Effector memory CD8-positive, alpha-beta T cell (primary cell): ENCODE measurements around the gene ADGRL3.

Source experiments
- ATAC-seq: fragments of 150-1000 bp; cut with Tn5 transposase; replicated peaks from 2 replicates; pipeline ENCODE4 v1.10.0; 2021; ENCODE audit warnings: mild to moderate bottlenecking, moderate library complexity
- DNase-seq, 3 experiments: peaks; one replicate each; pipeline ENCODE4 v3.0.0; 2021
- H3K27ac Mint-ChIP-seq, 2 donors: one replicate each; pipeline ENCODE4 v1.8.0; 2022; ENCODE audit warnings: mild to moderate bottlenecking in 2 of 2, mixed read lengths in 2 of 2, moderate library complexity in 2 of 2
- H3K27me3 Mint-ChIP-seq, 2 donors: one replicate each; pipeline ENCODE4 v1.8.0; 2022; ENCODE audit warnings: mixed read lengths in 2 of 2
- H3K36me3 Mint-ChIP-seq: one replicate; pipeline ENCODE4 v1.8.0; 2022; ENCODE audit warnings: mild to moderate bottlenecking, moderate library complexity, mixed read lengths; ENCODE audit not compliant: insufficient read depth
- H3K4me1 Mint-ChIP-seq, 2 donors: one replicate each; pipeline ENCODE4 v1.8.0; 2022; ENCODE audit warnings: low read depth in 2 of 2, mixed read lengths in 2 of 2
- H3K4me3 Mint-ChIP-seq, 2 donors: one replicate each; pipeline ENCODE4 v1.8.0; 2022; ENCODE audit warnings: mild to moderate bottlenecking in 2 of 2, mixed read lengths in 2 of 2, moderate library complexity in 2 of 2
- H3K9me3 Mint-ChIP-seq, 2 donors: one replicate each; pipeline ENCODE4 v1.8.0; 2022; ENCODE audit warnings: mixed read lengths in 2 of 2

Gene ADGRL3

DNA sequence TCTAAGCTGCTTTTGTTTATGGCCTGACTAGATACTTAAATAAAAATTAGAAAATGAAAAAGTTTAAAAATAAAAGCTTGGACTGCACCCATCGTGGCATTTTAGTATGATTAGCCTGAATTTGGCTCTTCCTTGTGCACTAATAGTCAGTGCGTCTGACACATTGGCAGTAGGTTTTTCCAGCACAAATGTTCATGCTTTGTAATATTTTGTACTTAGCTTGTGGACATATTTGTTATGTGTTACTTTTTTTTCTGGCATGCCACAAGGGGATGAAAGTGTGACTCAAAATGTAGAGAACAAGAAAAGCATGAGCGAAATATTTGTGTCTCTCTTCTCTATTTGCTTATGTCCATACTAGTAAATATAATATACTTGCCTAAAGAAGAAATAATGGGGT is 359.3 kb downstream of the ADGRL3 start:
- Mint-ChIP-seq H3K4me3 (no peak overlapping the region), H3K4me1 (no peaks in the 10 kb centered on the region), H3K9me3 (peaks cover 11 to 22% of the 10 kb centered on the region in 2 donors), H3K27me3 (no peaks in the 10 kb centered on the region), H3K27ac (no peak overlapping the region), H3K36me3 (no peaks in the 10 kb centered on the region)
- ATAC-seq (no peak), DNase-seq (no peak)

- ATAC-seq (no peak), DNase-seq (no peak)
- Mint-ChIP-seq H3K4me3 (no peak overlapping the region), H3K27ac (no peak overlapping the region), H3K27me3 (no peaks in the 10 kb centered on the region), H3K4me1 (no peaks in the 10 kb centered on the region), H3K36me3 (no peaks in the 10 kb centered on the region), H3K9me3 (peaks cover 8 to 15% of the 10 kb centered on the region in 2 donors)
These were observed 360.9 kb downstream of the ADGRL3 start for GRCh38 chr4:61561028-61561427.

DNA sequence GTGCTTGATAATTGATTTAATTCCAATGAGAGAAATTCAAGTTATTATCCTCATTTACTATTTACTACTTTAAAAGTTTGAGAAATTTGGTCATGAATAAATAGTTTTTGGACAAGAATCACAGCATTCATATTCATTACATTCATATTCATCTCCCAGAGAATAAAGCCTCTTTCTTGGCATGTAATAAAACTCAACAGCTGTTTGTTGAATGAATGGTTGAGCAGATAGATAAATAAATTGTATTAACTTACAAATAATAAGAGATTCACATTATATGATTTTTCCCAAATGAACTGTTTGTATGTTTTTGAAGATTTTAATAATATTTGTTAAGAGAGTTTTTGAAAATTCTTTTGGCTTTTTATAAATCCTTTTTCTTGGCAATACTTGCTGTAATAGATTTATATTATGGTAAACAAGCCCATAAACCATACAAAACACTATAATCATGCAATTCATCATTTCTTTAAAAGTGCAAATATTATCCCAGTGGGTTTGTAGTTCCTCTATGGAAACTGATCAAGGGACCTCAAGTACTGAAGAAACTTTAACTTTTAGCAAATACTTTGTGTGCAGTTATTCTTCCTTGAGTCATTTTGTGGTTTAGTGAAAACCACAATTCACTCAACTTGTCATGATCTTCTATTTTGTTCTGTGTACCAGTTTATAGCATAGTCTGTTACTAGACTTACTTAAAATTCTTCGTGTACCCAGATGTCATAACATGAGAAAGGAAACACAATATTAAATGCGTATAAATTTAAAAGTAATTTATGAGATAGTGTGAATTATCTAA is 371.8 kb downstream of the ADGRL3 start:
- H3K27me3 Mint-ChIP-seq, result no peaks in the 10 kb centered on the region
- H3K4me3 Mint-ChIP-seq, result no peak overlapping the region
- ATAC-seq (no peak), DNase-seq (no peak)
- H3K27ac Mint-ChIP-seq, result no peak overlapping the region
- peaks cover 0 to 9% of the 10 kb centered on the region in 2 donors for H3K9me3 Mint-ChIP-seq
- H3K4me1 Mint-ChIP-seq, result no peaks in the 10 kb centered on the region
- H3K36me3 Mint-ChIP-seq, result no peaks in the 10 kb centered on the region

- peaks cover 8 to 10% of the 10 kb centered on the region in 2 donors for H3K9me3 Mint-ChIP-seq
- DNase-seq, result no peak
- no peaks in the 10 kb centered on the region for H3K4me1 Mint-ChIP-seq
- H3K4me3 Mint-ChIP-seq, result no peak overlapping the region
- H3K36me3 Mint-ChIP-seq, result no peaks in the 10 kb centered on the region
- ATAC-seq, result no peak
- no peaks in the 10 kb centered on the region for H3K27me3 Mint-ChIP-seq
- no peak overlapping the region for H3K27ac Mint-ChIP-seq
These were observed 375.7 kb downstream of the ADGRL3 start for GRCh38 chr4:61575796-61576195.

GRCh38 chr4:61579786-61580185 is 379.7 kb downstream of the ADGRL3 start:
- peaks cover 10 to 11% of the 10 kb centered on the region in 2 donors for H3K9me3 Mint-ChIP-seq
- DNase-seq, result no peak
- no peak overlapping the region for H3K4me3 Mint-ChIP-seq
- H3K4me1 Mint-ChIP-seq, result no peaks in the 10 kb centered on the region
- no peak overlapping the region for H3K27ac Mint-ChIP-seq
- no peaks in the 10 kb centered on the region for H3K36me3 Mint-ChIP-seq
- ATAC-seq, result no peak
- no peaks in the 10 kb centered on the region for H3K27me3 Mint-ChIP-seq

DNA sequence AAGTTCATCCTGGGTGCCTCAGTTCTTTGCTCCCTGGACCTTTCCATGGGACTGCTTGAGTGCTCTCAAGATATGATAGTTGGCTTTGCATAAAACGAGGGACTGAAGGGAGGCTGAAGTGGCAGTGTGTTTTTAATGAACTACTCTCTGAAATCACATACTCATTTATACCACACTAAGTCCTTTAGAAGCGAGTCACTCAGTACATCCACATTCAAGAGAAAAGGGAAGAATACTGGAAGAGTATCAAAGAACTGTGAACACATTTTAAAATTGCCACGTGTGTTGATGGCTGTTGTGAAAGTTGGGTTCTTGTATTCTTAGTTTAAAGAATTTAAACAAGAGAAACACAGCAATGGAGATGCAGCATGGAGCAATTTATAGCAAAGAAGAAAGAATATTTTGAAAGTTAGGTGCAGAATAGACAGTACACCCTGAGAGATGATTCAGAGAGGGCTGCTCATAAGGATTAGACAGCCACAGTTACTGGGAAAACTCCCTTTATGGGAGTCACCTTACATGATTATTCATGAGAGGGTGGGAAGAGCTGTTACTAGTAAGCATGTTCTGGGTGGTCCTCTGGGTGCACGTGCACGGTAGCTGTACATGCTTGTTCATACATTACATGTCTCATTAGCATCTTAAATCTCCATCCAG is 380.7 kb downstream of the ADGRL3 start:
- no peak for DNase-seq
- Mint-ChIP-seq H3K27me3 (no peaks in the 10 kb centered on the region), H3K4me3 (no peak overlapping the region), H3K4me1 (no peaks in the 10 kb centered on the region), H3K9me3 (peaks cover 9 to 10% of the 10 kb centered on the region in 2 donors), H3K27ac (no peak overlapping the region), H3K36me3 (no peaks in the 10 kb centered on the region)
- no peak for ATAC-seq

GRCh38 chr4:61583696-61584095 is 383.6 kb downstream of the ADGRL3 start:
- Mint-ChIP-seq H3K36me3 (no peaks in the 10 kb centered on the region), H3K4me1 (no peaks in the 10 kb centered on the region), H3K27me3 (no peaks in the 10 kb centered on the region), H3K27ac (no peak overlapping the region), H3K9me3 (peaks cover 5 to 9% of the 10 kb centered on the region in 2 donors), H3K4me3 (no peak overlapping the region)
- no peak for DNase-seq
- ATAC-seq, result no peak

DNA sequence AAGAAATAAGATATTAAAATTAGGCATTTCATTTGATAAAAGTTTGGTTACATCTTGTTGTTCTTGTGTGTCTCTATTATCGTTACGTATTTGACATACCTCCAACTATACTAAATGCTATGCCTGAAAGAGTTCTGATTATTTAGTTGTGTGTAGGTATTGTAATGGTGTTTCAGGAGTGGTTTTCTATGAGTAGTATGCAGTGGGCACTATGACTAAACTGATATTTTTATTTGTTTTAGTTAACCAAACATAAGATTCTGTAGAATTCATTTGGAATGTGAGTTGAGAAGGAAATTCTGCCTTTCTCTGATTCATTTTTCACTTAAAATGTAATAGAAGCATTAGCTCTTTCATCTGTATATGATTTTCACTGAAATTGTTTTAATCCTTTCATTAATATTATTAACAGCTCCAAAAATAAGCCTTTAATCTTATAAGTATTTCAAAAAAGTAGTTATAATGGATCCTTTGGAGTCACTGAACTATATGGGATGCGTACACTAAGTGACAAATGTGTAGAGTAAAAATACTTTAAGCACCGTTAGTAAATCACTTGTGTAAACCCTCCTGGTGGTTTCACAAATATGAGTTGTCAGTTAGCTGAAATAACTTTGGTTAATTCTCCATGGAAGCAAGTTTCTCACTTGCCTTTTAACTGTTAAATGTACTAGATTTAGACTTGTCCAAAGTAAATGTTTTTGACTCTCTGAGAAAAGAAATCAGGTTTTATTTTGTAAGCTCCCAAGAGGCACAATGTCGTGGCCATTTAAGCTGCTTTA is 388.7 kb downstream of the ADGRL3 start:
- DNase-seq (no peak), ATAC-seq (no peak)
- Mint-ChIP-seq H3K27me3 (no peaks in the 10 kb centered on the region), H3K36me3 (no peaks in the 10 kb centered on the region), H3K4me3 (no peak overlapping the region), H3K4me1 (no peaks in the 10 kb centered on the region), H3K9me3 (peaks cover 3 to 17% of the 10 kb centered on the region in 2 donors), H3K27ac (no peak overlapping the region)

DNA sequence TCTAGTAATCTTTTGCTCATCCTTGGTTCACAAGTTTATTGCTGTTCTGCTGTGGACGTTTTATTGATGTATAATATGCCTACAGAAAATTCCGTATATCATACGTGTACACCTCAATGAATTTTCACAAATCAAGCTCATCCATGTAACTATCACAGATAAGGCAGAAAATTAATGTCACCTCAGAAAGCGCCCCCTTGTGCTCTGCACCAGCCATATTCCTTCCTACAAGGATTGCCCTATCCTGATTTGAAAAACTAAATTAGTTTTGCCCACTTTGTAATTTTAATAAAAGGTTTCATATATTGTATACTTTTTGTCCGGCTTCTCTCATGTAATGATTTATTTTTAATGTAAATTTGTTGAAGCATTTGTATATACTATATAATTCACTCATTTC is 390.8 kb downstream of the ADGRL3 start:
- DNase-seq, result no peak
- Mint-ChIP-seq H3K4me3 (no peak overlapping the region), H3K9me3 (peaks cover 3 to 27% of the 10 kb centered on the region in 2 donors), H3K36me3 (no peaks in the 10 kb centered on the region), H3K4me1 (no peaks in the 10 kb centered on the region), H3K27ac (no peak overlapping the region), H3K27me3 (no peaks in the 10 kb centered on the region)
- ATAC-seq, result no peak

GRCh38 chr4:61596606-61597340 is 396.6 kb downstream of the ADGRL3 start:
- no peaks in the 10 kb centered on the region for H3K4me1 Mint-ChIP-seq
- peaks cover 3 to 19% of the 10 kb centered on the region in 2 donors for H3K9me3 Mint-ChIP-seq
- ATAC-seq, result no peak

DNA sequence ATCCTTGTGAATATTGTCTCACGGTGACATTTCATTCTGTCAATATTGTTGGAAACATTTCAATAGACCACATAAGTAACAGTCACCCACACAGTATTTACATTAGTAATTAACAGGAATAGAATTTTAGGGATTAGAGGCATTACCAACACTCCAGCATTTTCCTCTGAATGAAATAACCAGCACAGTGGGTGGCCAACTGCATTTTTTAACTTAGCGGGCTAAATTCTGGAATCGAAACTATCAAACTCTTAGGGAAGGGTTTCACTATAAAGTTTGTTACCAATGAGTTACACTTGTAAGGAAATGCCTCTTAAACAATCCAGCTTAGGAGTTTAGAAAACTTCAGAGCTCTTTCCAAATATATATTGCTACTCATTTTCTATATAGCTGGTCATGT is 403.0 kb downstream of the ADGRL3 start:
- DNase-seq (no peak), ATAC-seq (no peak)
- no peaks in the 10 kb centered on the region for H3K4me1 Mint-ChIP-seq
- no peak overlapping the region for H3K4me3 Mint-ChIP-seq
- no peaks in the 10 kb centered on the region for H3K36me3 Mint-ChIP-seq
- no peaks in the 10 kb centered on the region for H3K27me3 Mint-ChIP-seq
- H3K9me3 Mint-ChIP-seq, result peaks cover 10 to 17% of the 10 kb centered on the region in 2 donors
- no peak overlapping the region for H3K27ac Mint-ChIP-seq

More at GRCh38 chr4:61596606-61597340, 396.6 kb downstream of the ADGRL3 start:
- DNase-seq, result no peak
- H3K27ac Mint-ChIP-seq, result no peak overlapping the region
- no peaks in the 10 kb centered on the region for H3K36me3 Mint-ChIP-seq
- no peaks in the 10 kb centered on the region for H3K27me3 Mint-ChIP-seq
- no peak overlapping the region for H3K4me3 Mint-ChIP-seq

DNA sequence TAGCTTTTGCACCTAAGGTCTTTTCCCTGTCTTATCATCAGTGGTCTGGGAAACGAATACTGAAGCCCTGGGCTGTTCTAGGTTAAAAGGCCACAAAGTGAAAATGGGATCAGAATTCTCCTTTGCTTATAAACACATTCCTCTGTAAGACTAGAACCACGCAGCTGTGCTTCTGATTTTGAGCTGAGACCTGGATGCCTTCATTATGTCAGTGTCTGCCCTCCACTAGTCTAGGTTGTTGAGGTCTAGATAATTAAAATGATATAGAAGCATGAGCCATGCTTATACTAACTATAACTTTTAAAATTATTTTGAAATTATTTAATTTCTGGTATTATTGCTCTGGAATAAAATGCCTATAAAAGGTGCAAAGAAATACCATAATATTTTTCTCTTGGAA is 403.9 kb downstream of the ADGRL3 start:
- Mint-ChIP-seq H3K27me3 (no peaks in the 10 kb centered on the region), H3K27ac (no peak overlapping the region), H3K9me3 (peaks cover 10 to 17% of the 10 kb centered on the region in 2 donors), H3K36me3 (no peaks in the 10 kb centered on the region), H3K4me1 (no peaks in the 10 kb centered on the region), H3K4me3 (no peak overlapping the region)
- DNase-seq (no peak), ATAC-seq (no peak)

- Mint-ChIP-seq H3K4me3 (no peak overlapping the region), H3K27ac (no peak overlapping the region), H3K4me1 (no peaks in the 10 kb centered on the region), H3K9me3 (peaks cover 12 to 17% of the 10 kb centered on the region in 2 donors), H3K27me3 (no peaks in the 10 kb centered on the region), H3K36me3 (no peaks in the 10 kb centered on the region)
- ATAC-seq (no peak), DNase-seq (no peak)
These were observed 405.9 kb downstream of the ADGRL3 start for GRCh38 chr4:61605984-61606383.
